ENCODE data around the gene COL8A2. TPM values are rescaled to one million over a fixed set of nuclear protein-coding genes. Genes with fewer than 3 reads are reported as not detected.

The COL8A2 gene
- total and polyA plus RNA-seq, 2 of the 4 experiments (the other 2 are of a cell fraction), result 0.54 to 1.1 TPM

DNA sequence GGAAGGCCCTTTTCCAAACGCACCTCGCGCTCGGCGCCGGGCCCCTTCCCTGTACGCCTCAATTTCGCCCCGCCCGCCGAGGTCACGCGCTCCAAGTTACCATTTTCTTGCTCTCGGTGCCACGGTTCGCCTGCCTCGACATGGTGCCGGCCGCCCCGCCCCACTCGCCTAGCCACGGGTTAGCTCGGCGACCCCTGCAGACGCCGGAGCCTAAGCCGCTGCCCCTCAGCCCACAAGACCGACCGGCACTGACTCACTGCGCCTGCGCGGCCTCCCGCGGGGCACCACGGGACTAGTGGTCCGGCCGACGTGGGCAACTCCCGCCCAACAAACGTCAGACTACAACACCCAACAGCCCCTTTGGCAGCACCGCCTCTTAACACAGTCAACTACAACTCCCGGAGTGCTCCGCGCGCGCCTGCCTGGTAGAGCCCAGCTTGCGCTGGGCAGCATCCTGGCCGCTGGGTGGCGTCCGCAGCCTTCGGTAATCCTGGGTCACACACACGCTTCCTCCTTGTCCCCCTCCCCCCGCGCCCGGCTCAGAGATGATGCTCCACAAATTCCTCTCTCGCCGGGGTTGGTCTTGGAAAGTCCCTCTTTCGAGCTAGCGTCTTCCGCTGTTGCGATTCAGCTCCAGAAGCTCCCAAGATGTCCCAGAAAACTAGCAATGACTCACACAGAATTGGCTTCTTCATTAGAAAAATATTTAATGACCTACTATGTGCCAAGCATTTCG is 24.4 kb upstream of the COL8A2 start, which contains the start of gene TRAPPC3 (continued):
- TF ChIP-seq RCOR1 (IDR thresholded peaks at IDR 0.05; ENCODE audit: insufficient replicate concordance, low read length) (peak; percentile 76), CHD1 (IDR thresholded peaks at IDR 0.05; ENCODE audit: low read depth, low read length) (no peak), NFE2L2 (IDR thresholded peaks at IDR 0.05; ENCODE audit: low read depth, low read length) (peak; percentile 15; the same call in 1 of the 2 replicates)

DNA sequence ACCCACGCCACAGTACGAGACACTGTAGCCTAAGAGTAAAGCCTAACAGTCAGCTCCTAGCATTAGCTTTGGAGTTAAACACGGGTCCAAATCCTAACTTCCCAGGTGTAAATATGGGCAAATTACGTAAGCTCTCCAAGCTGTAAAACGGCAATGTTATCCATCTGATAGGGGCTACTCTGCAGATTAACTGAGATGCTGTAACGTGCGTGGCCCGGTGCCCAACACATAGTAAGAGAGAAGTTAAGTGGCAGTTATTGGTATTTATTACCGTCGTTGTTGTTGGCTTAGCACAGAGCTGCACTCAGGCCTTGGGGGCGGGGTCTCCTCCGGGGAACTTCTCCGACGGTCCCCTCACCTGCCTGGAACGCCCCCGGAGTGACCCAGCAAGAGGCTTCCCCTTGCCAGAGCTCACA is 23.8 kb upstream of the COL8A2 start:
- Histone ChIP-seq H3K9me1 (ENCODE audit: insufficient read depth, low read length) (peaks cover 12% of the 10 kb centered on the region), H3K4ac (ENCODE audit: low read depth, low read length) (peak overlapping the region; percentile 71), H3K14ac (replicated peaks; ENCODE audit: low read depth, low read length) (peak overlapping the region; percentile 70), H4K20me1 (ENCODE audit: insufficient read depth, low read length) (peaks cover 8% of the 10 kb centered on the region; the same call in 1 of the 2 replicates), H3K36me3 (ENCODE audit: control insufficient read depth, insufficient read depth, low read length) (peaks cover 2% of the 10 kb centered on the region; the same call in 1 of the 2 replicates), H3K27ac (ENCODE audit: insufficient read depth, low read length) (peak overlapping the region; percentile 81), H4K91ac (ENCODE audit: insufficient read depth, low read depth, low read length) (peak overlapping the region; percentile 63), H4K8ac (ENCODE audit: low read depth in 2 of 2, low read length in 2 of 2) (peak overlapping the region; percentile 53 to 65; a peak in 2 of 4 replicates), H2AK9ac (replicated peaks; ENCODE audit: low read depth, low read length, poor library complexity) (peak overlapping the region; percentile 91), H3K56ac (ENCODE audit: extremely low read depth, insufficient read depth, low read length) (peak overlapping the region; percentile 63; the same call in 1 of the 2 replicates), H2BK20ac (ENCODE audit: low read depth, low read length) (no peak overlapping the region), H3K79me1 (ENCODE audit: low read depth in 1 of 2, low read length in 2 of 2) (peaks cover 15 to 51% of the 10 kb centered on the region in 2 experiments; a peak in 3 of 4 replicates), H3K18ac (ENCODE audit: low read depth, low read length) (no peak overlapping the region), H3K4me1 (ENCODE audit: control insufficient read depth, insufficient read depth, low read length) (peaks cover 17% of the 10 kb centered on the region), H3K9me3 (ENCODE audit: control insufficient read depth, insufficient read depth, low read length) (no peaks in the 10 kb centered on the region), H3K4me2 (ENCODE audit: low read depth, low read length) (peak overlapping the region; percentile 96), H2BK5ac (ENCODE audit: low read depth, low read length, poor library complexity, severe bottlenecking) (peak overlapping the region; percentile 80), H3K27me3 (ENCODE audit: control insufficient read depth, insufficient read depth, low read length) (no peaks in the 10 kb centered on the region), H3K4me3 (ENCODE audit: insufficient read depth, low read depth, low read length) (peak overlapping the region; percentile 67), H4K5ac (ENCODE audit: low read depth, low read length) (peak overlapping the region; percentile 21), H2AFZ (replicated peaks; ENCODE audit: low read length, poor library complexity) (peak overlapping the region; percentile 96), H3K23ac (ENCODE audit: low read depth, low read length) (peak overlapping the region; percentile 2), H2BK120ac (ENCODE audit: low read depth, low read length) (no peak overlapping the region), H2BK15ac (ENCODE audit: low read depth, low read length) (no peak overlapping the region), H2AK5ac (ENCODE audit: low read depth, low read length) (peak overlapping the region; percentile 56), H3K9ac (ENCODE audit: low read depth, low read length) (peak overlapping the region; percentile 74)
- in situ Hi-C loops (cut with MboI; ENCODE audit: low sequenced_read_pairs) (no loop called here), intact Hi-C loops (cut with micrococcal nuclease) (loop anchor here (1.0 to 2.0 kb wide), 5 partner anchors 39 to 271 kb away; partner anchors contain the start of gene THRAP3), dilution Hi-C loops (cut with HindIII; ENCODE audit: low sequenced_read_pairs, unreplicated experiment) (no loop called here)
- no peak for DNase-seq
- TF ChIP-seq, protein P1, sequence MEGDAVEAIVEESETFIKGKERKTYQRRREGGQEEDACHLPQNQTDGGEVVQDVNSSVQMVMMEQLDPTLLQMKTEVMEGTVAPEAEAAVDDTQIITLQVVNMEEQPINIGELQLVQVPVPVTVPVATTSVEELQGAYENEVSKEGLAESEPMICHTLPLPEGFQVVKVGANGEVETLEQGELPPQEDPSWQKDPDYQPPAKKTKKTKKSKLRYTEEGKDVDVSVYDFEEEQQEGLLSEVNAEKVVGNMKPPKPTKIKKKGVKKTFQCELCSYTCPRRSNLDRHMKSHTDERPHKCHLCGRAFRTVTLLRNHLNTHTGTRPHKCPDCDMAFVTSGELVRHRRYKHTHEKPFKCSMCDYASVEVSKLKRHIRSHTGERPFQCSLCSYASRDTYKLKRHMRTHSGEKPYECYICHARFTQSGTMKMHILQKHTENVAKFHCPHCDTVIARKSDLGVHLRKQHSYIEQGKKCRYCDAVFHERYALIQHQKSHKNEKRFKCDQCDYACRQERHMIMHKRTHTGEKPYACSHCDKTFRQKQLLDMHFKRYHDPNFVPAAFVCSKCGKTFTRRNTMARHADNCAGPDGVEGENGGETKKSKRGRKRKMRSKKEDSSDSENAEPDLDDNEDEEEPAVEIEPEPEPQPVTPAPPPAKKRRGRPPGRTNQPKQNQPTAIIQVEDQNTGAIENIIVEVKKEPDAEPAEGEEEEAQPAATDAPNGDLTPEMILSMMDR (conservative IDR thresholded peaks at IDR 0.05; ENCODE audit: low read depth, low read length), result no peak
- TF ChIP-seq BHLHE40 (IDR thresholded peaks at IDR 0.05; ENCODE audit: low read depth, low read length) (no peak), POLR2A (IDR thresholded peaks at IDR 0.05; ENCODE audit: low read depth, low read length) (no peak)
- 14% methylated on average over 4 of the region's 16 CpGs; no CpG with 5 or more reads in 1 of the 2 experiments for WGBS, 2 experiments (ENCODE audit: extremely low coverage in 2 of 2, insufficient read length in 1 of 2)
- no peak for ATAC-seq (ENCODE audit: low read depth)
- ChIA-PET POLR2A (ENCODE audit: unreplicated experiment) (interaction anchor here (1.2 to 1.6 kb wide), 4 partner anchors 12 to 238 kb away, joined by 3 to 8 read pairs (median 4); no protein-coding TSS in a partner anchor), CTCF (interaction anchor here (0.6 to 2.6 kb wide), 18 partner anchors 10 to 231 kb away, joined by 3 to 31 read pairs (median 5); partner anchors contain the start of gene THRAP3)
- BruUV-seq (replicated peaks), result TSS peak; percentile 63
